Neural progenitor cell (in vitro differentiated cells): ENCODE data around the gene NTM. TPM values are rescaled to one million over a fixed set of nuclear protein-coding genes. Genes with fewer than 3 reads are reported as not detected.

Experiments
- DNase-seq: peaks from one replicate; pipeline ENCODE4 v3.0.0-alpha.2; 2016; ENCODE audit warnings: low spot score
- H2AFZ ChIP-seq: fragments of 200-600 bp; sonication (generic); replicated peaks from 2 replicates; pipeline ENCODE4 v1.6.1; 2016; ENCODE audit warnings: antibody characterized with exemption
- H3F3A ChIP-seq: fragments of 200-600 bp; sonication (generic); 2 replicates; pipeline ENCODE4 v1.6.1; 2016; ENCODE audit warnings: antibody characterized with exemption, low read depth
- H3K27ac ChIP-seq: fragments of 200-600 bp; sonication (generic); 2 replicates; pipeline ENCODE4 v1.5.1; 2016; ENCODE audit warnings: mild to moderate bottlenecking
- H3K27me3 ChIP-seq: fragments of 200-600 bp; sonication (generic); 2 replicates; pipeline ENCODE4 v1.6.1; 2016; ENCODE audit warnings: mild to moderate bottlenecking, moderate library complexity
- H3K36me3 ChIP-seq: fragments of 200-600 bp; sonication (generic); 2 replicates; pipeline ENCODE4 v1.5.1; 2016
- H3K4me1 ChIP-seq: fragments of 200-600 bp; sonication (generic); 2 replicates; pipeline ENCODE4 v1.6.1; 2016; ENCODE audit warnings: mixed run types
- H3K4me2 ChIP-seq: fragments of 200-600 bp; sonication (generic); 2 replicates; pipeline ENCODE4 v1.6.1; 2016
- H3K4me3 ChIP-seq: fragments of 200-600 bp; sonication (generic); 2 replicates; pipeline ENCODE4 v1.5.1; 2016
- H3K79me2 ChIP-seq: fragments of 200-600 bp; sonication (generic); 2 replicates; pipeline ENCODE4 v1.6.1; 2016; ENCODE audit warnings: low read depth
- H3K9ac ChIP-seq: fragments of 200-600 bp; sonication (generic); 2 replicates; pipeline ENCODE4 v1.6.1; 2016
- H3K9me3 ChIP-seq: fragments of 200-600 bp; sonication (generic); 2 replicates; pipeline ENCODE4 v1.5.1; 2016; ENCODE audit warnings: low read depth
- H4K20me1 ChIP-seq: fragments of 200-600 bp; sonication (generic); 2 replicates; pipeline ENCODE4 v1.6.1; 2016; ENCODE audit warnings: low read depth
- H3K27ac Mint-ChIP-seq: 3 replicates; pipeline ENCODE4 v1.8.0; 2021; ENCODE audit warnings: mixed read lengths
- H3K27me3 Mint-ChIP-seq: 2 replicates; pipeline ENCODE4 v1.8.0; 2022; ENCODE audit warnings: low read depth, mild to moderate bottlenecking, inconsistent platforms, moderate library complexity, mixed read lengths; ENCODE audit not compliant: insufficient read depth
- H3K36me3 Mint-ChIP-seq: 3 replicates; pipeline ENCODE4 v1.8.0; 2021; ENCODE audit warnings: mixed read lengths
- H3K4me1 Mint-ChIP-seq: 3 replicates; pipeline ENCODE4 v1.8.0; 2021; ENCODE audit warnings: mixed read lengths
- H3K4me3 Mint-ChIP-seq: 3 replicates; pipeline ENCODE4 v1.8.0; 2021; ENCODE audit warnings: mild to moderate bottlenecking, moderate library complexity, mixed read lengths
- H3K9me3 Mint-ChIP-seq: 3 replicates; pipeline ENCODE4 v1.8.0; 2020; ENCODE audit warnings: mixed read lengths
- CTCF ChIP-seq: fragments of 200-600 bp; sonication (generic); IDR thresholded peaks from 2 replicates; pipeline ENCODE4 v1.5.1; 2017; ENCODE audit warnings: antibody characterized with exemption, mild to moderate bottlenecking
- EZH2 ChIP-seq: fragments of 200-600 bp; sonication (generic); IDR thresholded peaks from 2 replicates; pipeline ENCODE4 v1.6.1; 2017; ENCODE audit warnings: antibody characterized with exemption, mild to moderate bottlenecking, moderate library complexity
- EZH2phosphoT487 ChIP-seq: fragments of 200-600 bp; sonication (generic); IDR thresholded peaks from 2 replicates; pipeline ENCODE4 v1.6.1; 2017; ENCODE audit warnings: antibody characterized with exemption
- total RNA-seq: library from RNA; depleted of rRNA; stranded (reverse); fragments of >200 nt; gene quantifications from 2 replicates; pipeline ENCODE4 v1.2.3, GENCODE V29; 2015; ENCODE audit warnings: low replicate concordance

The NTM gene
- total RNA-seq, 1 donor from 2014 or later: 4.3 TPM

- H3K27ac ChIP-seq: no peak overlapping the region
Observed at GRCh38 chr11:132100583-132100982, 730.2 kb downstream of the NTM start.

GRCh38 chr11:132101881-132102280, 731.5 kb downstream of the NTM start:
- Mint-ChIP-seq H3K4me1 (peaks cover 10% of the 10 kb centered on the region), H3K27me3 (no peaks in the 10 kb centered on the region)
- no peak overlapping the region for H3K9ac ChIP-seq

More at GRCh38 chr11:132100583-132100982, 730.2 kb downstream of the NTM start:
- peaks cover 7% of the 10 kb centered on the region for H3K4me1 Mint-ChIP-seq
- no peaks in the 10 kb centered on the region for H3K36me3 Mint-ChIP-seq
- TF ChIP-seq EZH2phosphoT487: no peak
- no peak for TF ChIP-seq CTCF
- no peak for TF ChIP-seq EZH2
- H3K27me3 ChIP-seq: no peaks in the 10 kb centered on the region
- no peak overlapping the region for H3K27ac Mint-ChIP-seq
- H3K9ac ChIP-seq: no peak overlapping the region
- H4K20me1 ChIP-seq: no peaks in the 10 kb centered on the region
- H3K9me3 ChIP-seq: no peaks in the 10 kb centered on the region
- no peaks in the 10 kb centered on the region for H3K36me3 ChIP-seq
- no peaks in the 10 kb centered on the region for H3F3A ChIP-seq
- no peak overlapping the region for H3K4me2 ChIP-seq
- no peak overlapping the region for H3K4me3 ChIP-seq
- peaks cover 3% of the 10 kb centered on the region for H3K9me3 Mint-ChIP-seq
- no peak for DNase-seq
- no peaks in the 10 kb centered on the region for H3K27me3 Mint-ChIP-seq
- no peak overlapping the region for H3K4me3 Mint-ChIP-seq
- no peaks in the 10 kb centered on the region for H3K79me2 ChIP-seq
- peaks cover 3% of the 10 kb centered on the region for H3K4me1 ChIP-seq
- no peak overlapping the region for H2AFZ ChIP-seq

GRCh38 chr11:132103021-132103420, 732.6 kb downstream of the NTM start:
- peaks cover 6% of the 10 kb centered on the region for H3K4me1 ChIP-seq
- Mint-ChIP-seq H3K27ac (no peak overlapping the region), H3K36me3 (no peaks in the 10 kb centered on the region), H3K27me3 (no peaks in the 10 kb centered on the region), H3K4me3 (no peak overlapping the region), H3K9me3 (peaks cover 3% of the 10 kb centered on the region), H3K4me1 (peaks cover 10% of the 10 kb centered on the region)
- no peaks in the 10 kb centered on the region for H3K27me3 ChIP-seq
- no peak overlapping the region for H3K27ac ChIP-seq
- no peaks in the 10 kb centered on the region for H3K9me3 ChIP-seq
- no peak overlapping the region for H3K9ac ChIP-seq
- no peaks in the 10 kb centered on the region for H3K79me2 ChIP-seq
- no peaks in the 10 kb centered on the region for H3K36me3 ChIP-seq
- H3F3A ChIP-seq: no peaks in the 10 kb centered on the region
- DNase-seq: no peak
- no peaks in the 10 kb centered on the region for H4K20me1 ChIP-seq
- H2AFZ ChIP-seq: no peak overlapping the region
- no peak overlapping the region for H3K4me3 ChIP-seq
- TF ChIP-seq CTCF (no peak), EZH2phosphoT487 (no peak), EZH2 (no peak)
- no peak overlapping the region for H3K4me2 ChIP-seq

More at GRCh38 chr11:132101881-132102280, 731.5 kb downstream of the NTM start:
- Histone ChIP-seq H2AFZ (no peak overlapping the region), H3K79me2 (no peaks in the 10 kb centered on the region), H3F3A (no peaks in the 10 kb centered on the region), H3K27me3 (no peaks in the 10 kb centered on the region), H3K9me3 (no peaks in the 10 kb centered on the region), H3K36me3 (no peaks in the 10 kb centered on the region), H3K4me1 (peaks cover 6% of the 10 kb centered on the region), H3K4me3 (no peak overlapping the region), H4K20me1 (no peaks in the 10 kb centered on the region), H3K4me2 (no peak overlapping the region), H3K27ac (no peak overlapping the region)
- Mint-ChIP-seq H3K27ac (no peak overlapping the region), H3K4me3 (no peak overlapping the region), H3K36me3 (no peaks in the 10 kb centered on the region), H3K9me3 (peaks cover 3% of the 10 kb centered on the region)
- TF ChIP-seq CTCF: no peak
- no peak for TF ChIP-seq EZH2phosphoT487
- TF ChIP-seq EZH2: no peak
- no peak for DNase-seq
